Measurements from ENCODE around the gene TULP4.
"Not testable (repeated sequence)": the region's sequence is repeated elsewhere in the genome, so short reads cannot be mapped to it uniquely, and the experiment has no call there.

TULP4 gene

DNA sequence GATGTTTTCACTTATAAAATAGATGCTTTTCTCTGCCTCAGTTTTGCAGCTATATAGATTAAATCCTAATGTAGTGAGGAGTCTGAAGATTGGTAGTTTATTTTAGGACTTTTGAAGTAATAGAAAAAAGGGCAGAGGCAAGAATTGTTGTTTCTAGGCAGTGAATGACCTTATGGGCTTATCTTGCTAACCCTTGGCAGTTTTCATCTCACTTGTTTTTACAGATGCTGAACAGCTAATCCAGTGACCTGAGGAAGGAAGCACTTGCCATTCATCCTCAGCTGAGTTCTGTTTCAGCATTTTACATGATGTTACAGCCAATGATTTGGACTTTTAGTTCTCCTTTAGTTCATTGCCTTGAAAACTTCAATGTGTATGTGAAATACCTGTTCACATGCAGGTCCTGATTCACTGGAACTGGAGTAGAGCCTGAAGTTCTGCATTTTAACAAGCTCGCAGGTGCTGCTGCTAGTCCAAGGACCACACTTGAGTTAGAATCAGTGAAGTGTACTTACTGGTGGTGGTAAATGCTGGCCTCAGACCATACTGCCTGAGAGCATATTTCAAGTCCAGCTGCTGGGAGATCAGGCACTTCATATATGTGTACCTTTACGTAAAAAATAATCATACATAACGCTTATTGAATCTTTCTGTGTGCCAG is 86.9 kb downstream of the TULP4 start:
- no peak for DNase-seq

DNA sequence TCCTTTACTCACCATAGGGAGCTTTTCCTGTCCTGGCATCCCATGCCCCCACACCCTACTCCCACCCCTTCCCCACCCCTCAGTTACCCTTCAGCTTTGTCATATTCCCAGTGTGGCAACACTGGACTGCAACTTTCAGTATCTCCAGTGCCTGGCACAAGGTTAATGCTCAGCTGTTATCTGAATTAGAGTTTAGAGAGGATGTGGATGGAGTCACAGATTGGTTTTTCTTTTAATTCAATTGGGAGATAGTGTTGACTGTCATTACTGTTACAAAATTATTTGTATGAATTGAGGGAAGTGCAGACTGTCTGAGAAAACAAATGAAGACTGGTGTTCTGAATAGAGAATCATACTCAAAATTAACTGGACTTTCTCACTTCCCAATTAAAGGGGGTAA is 89.9 kb downstream of the TULP4 start:
- peak; percentile 42 for DNase-seq

GRCh38 chr6:158405321-158405831 is 93.1 kb downstream of the TULP4 start:
- not testable (repeated sequence) for DNase-seq

DNA sequence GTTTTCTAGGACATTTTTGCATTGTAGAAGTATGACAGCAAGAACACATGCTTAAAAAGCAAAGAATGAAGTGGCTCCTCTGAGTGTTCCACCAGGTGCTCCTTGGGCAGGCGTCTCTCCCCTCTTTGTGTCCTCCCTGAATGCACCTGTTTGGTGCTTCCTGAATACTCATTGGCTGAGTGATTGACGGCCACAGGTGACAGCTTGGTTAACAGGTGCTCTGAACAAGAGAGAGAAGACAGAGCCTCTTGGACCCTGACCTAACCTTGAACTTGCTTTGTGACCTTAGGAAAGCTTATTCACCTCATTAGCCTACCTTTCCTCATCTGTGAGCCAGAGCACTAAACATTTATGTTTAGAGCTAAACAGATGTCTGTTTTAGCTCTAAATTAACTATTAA is 93.7 kb downstream of the TULP4 start:
- DNase-seq = no peak

- DNase-seq = no peak
These were observed 94.5 kb downstream of the TULP4 start for GRCh38 chr6:158406736-158407135.

GRCh38 chr6:158408013-158408412 is 95.7 kb downstream of the TULP4 start:
- DNase-seq = no peak

GRCh38 chr6:158408552-158409130 is 96.4 kb downstream of the TULP4 start:
- DNase-seq = no peak

GRCh38 chr6:158409451-158409850 is 97.2 kb downstream of the TULP4 start:
- DNase-seq = peak; percentile 52

GRCh38 chr6:158410784-158411183 is 98.5 kb downstream of the TULP4 start:
- DNase-seq = no peak

- DNase-seq = no peak
These were observed 99.7 kb downstream of the TULP4 start for GRCh38 chr6:158411998-158412397.

GRCh38 chr6:158413028-158413427 is 100.8 kb downstream of the TULP4 start:
- DNase-seq = no peak

GRCh38 chr6:158413814-158414565 is 101.7 kb downstream of the TULP4 start:
- no peak for DNase-seq

GRCh38 chr6:158414851-158415262 is 102.6 kb downstream of the TULP4 start:
- DNase-seq = peak; percentile 59

- DNase-seq = no peak
These were observed 103.4 kb downstream of the TULP4 start for GRCh38 chr6:158415666-158416065.

DNA sequence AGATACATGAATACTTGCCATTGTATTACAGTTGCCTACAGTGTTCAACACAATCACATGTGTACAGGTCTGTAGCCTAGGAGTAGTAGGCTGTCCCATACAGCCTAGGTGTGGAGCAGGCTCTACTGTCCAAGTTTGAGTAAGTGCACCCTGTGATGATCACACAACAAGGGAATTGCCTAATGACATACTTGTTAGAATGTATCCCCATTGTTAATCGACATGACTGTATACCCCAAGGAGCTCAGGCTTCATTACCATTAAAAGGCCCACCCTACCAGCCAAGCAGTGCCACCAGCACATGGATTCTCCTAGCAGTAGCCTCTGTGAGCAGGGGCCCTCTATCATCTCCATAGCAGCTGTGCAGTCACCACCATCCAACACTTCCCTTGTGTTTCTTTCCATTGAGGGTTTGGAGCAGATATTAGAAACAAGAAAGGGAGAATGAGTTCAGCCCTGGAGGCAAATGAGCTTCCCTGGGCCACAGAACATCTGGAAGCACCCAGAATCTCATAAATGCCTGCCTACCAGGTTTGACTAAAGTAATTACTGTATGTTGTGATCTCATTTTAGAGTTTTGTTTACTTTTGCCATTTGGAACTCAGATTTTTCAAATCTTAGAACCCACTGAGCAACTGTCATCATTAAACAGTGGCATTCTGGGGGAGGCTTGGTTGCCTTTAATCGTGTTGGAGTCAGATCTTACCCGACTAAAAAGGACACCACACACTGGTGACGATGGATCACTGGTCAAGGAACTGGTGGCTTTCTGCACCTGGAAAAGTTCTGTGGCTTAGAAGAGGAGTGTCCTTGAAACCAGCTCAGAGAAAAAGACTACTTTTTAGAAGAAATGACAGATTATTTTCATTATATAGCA is 104.9 kb downstream of the TULP4 start:
- no peak for DNase-seq

GRCh38 chr6:158417760-158418098 is 105.5 kb downstream of the TULP4 start:
- peak; percentile 52 for DNase-seq

DNA sequence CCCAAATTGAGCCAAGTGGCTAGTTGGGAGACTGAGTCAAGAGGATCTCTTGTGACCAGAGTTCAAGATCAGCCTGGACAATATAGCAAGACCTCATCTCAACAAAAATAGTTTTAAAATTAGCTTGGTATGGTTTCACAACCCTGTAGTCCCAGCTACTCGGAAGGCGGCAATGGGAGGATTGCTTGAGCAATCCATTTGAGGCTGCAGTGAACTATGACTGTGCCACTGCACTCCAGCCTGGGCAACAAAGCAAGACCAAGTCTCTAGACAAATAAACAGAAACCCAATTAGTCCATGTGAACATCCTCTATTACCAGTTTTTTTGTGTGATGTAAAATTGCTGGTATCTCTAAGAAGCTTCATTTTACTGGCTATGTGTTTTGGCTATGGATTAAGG is 106.2 kb downstream of the TULP4 start:
- peak; percentile 19 for DNase-seq

GRCh38 chr6:158419339-158419909 is 107.2 kb downstream of the TULP4 start:
- no peak for DNase-seq

GRCh38 chr6:158421381-158421780 is 109.1 kb downstream of the TULP4 start:
- DNase-seq = no peak

DNA sequence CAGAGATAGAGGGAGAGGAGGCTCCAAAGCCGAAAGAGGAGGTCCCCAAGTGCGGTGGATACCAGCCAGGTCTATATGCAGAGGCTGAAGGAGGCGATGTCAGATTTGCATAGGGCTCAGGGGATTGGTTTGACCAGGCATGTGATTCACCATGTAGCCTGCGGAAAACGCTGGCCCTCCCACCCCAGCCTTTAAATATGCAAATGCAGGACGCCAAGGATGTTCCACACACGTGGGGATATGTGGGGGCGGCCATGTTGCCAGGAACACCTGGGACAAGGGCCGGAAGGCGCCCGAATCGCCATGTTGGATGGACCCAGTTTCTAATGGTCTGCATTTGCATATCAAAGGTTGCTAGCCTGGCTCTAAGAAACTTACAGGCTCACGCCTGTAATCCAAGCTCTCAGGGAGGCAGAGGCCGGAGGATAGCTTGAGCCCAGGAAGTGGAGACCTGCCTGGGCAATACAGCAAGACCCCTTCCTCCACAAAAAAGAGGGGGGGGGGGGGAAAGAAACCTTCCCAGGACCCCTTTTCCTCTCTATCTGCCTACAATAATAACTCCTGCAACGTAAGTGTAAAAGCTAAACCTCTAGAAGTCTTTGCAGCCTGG is 110.5 kb downstream of the TULP4 start:
- no peak for DNase-seq

GRCh38 chr6:158431036-158431435 is 118.8 kb downstream of the TULP4 start:
- DNase-seq = no peak

GRCh38 chr6:158431560-158431959 is 119.3 kb downstream of the TULP4 start:
- DNase-seq = no peak
